Measurements from ENCODE around the gene SREK1IP1.
"Not testable (repeated sequence)": the region's sequence is repeated elsewhere in the genome, so short reads cannot be mapped to it uniquely, and the experiment has no call there.

SREK1IP1 gene

DNA sequence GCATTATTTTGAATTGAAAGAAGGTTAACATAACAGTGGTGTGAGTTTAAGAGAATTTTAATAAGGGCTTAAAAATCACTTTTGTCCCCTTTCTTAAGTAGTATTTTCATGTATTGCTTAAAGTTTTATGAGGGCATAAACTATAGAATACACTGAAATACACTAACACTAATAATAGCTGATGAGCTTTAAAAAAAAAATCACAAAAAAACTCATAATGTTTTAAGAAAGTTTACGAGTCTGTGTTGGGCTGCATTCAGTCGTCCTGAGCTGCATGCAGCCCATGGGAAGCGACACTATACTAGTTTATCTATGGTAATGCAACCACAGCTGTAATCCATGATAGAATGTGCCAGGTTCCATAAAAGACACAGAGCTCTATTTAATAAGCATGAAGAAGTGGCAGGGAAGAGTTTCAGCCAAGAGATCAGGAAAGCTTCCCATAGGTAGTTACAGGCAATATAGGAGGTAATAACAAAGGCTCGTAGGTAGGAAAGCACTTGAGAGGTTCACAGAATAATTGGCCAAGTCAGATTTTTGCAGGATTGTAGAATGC is 4.5 kb downstream of the SREK1IP1 start:
- no peak for DNase-seq (ENCODE audit: low read depth)

DNA sequence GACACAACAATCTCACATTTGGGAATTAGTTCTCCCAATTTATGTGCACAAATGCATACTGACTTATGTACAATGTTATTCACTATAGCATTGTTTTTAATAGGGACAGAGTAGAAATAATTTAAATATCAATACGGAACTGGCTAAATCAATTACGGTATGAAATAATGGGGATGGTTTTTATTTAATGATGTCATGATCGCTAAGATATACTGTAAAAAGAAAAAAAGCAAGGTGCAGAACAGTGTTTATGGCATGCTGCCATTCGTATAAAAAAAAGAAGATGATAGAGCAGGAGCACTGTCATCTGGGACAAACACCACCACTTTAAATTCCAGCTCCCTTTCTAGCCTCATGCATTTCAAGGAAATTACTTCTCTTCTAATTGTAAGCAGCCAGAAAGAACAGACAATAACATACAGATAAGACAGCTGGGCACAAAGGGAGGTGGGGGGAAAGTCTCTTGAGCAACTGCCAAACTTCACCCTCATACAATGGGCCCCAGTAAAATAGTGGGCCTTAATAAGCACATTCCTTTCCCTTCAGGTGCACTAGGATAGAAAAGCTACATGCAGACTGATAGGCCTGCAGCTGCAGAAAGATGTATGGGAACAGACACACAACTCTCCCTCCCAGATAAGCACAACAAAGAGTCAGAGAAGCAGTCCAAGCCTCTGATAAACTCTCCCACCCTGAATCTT is 8.4 kb downstream of the SREK1IP1 start:
- no peak for DNase-seq (ENCODE audit: low read depth)

- no peak for DNase-seq (ENCODE audit: low read depth)
Observed at GRCh38 chr5:64758901-64759300, 9.6 kb downstream of the SREK1IP1 start.

- no peak for DNase-seq (ENCODE audit: low read depth)
Observed at GRCh38 chr5:64754066-64754465, 14.4 kb downstream of the SREK1IP1 start.

DNA sequence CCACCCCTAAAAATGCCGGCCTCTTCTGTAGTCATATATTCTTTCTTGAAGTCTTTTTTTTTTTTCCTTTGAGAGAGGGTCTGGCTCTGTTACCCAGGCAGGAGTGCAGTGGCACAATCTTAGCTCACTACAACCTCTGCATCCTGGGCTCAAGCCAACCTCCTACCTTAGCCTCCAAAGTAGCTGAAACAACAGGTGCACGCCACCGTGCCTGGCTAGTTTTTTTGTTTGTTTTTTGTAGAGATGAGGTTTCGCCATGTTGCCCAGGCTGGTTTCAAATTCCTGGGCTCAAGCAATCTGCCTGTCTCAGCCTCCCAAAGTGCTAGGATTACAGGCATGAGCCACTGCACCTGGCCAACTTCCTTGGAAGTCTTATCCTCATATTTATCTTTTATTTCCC is 19.1 kb downstream of the SREK1IP1 start:
- DNase-seq (ENCODE audit: low read depth), result no peak

- DNase-seq (ENCODE audit: low read depth), result no peak
Observed at GRCh38 chr5:64746446-64746845, 22.0 kb downstream of the SREK1IP1 start.

GRCh38 chr5:64744914-64745313 is 23.6 kb downstream of the SREK1IP1 start:
- DNase-seq (ENCODE audit: low read depth), result no peak

DNA sequence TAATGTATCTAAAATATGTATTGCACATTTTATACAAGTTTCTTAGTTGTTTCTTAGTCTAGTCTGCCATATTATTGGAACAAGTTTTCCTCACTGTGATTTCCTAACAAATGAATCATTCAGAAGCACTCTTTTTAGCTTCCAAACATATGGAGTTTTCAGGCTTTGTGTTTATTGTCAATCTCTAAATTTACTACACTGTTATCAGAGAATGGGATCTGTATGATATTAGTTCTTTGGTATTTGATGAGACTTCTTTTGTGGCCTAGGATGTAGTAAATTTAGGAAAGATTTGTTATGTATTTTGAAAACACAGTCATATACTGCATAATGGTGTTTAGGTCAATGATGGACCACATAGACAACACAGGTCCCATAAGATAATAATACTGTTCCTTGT is 25.7 kb downstream of the SREK1IP1 start:
- no peak for DNase-seq (ENCODE audit: low read depth)

GRCh38 chr5:64742411-64742810 is 26.1 kb downstream of the SREK1IP1 start:
- no peak for DNase-seq (ENCODE audit: low read depth)

- DNase-seq (ENCODE audit: low read depth), result no peak
Observed at GRCh38 chr5:64727150-64727549, 41.3 kb downstream of the SREK1IP1 start.

- no peak for DNase-seq (ENCODE audit: low read depth)
Observed at GRCh38 chr5:64722588-64722987, 45.9 kb downstream of the SREK1IP1 start.

- not testable (repeated sequence) for DNase-seq (ENCODE audit: low read depth)
Observed at GRCh38 chr5:64714495-64714894, 54.0 kb downstream of the SREK1IP1 start.

DNA sequence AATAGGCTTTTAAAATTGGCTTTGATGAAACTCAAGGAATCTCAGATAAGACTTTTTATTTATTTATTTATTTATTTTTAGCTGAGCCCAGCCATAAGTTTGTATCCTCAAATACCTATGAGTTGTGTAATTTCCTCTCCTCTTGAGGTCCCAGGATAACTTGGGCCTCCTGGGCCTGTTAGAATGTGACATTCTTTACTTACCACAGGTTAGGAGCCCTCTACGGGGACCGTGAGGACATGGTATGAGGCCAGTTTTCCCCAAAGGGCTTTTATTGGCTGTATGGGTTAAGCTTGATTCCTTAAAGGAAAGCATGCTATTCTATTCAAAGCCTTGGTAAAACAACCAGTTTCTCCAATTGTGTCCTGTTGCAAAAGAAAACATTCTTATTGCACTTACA is 61.3 kb downstream of the SREK1IP1 start:
- DNase-seq (ENCODE audit: low read depth), result no peak

- not testable (repeated sequence) for DNase-seq (ENCODE audit: low read depth)
Observed at GRCh38 chr5:64706074-64706473, 62.4 kb downstream of the SREK1IP1 start.

DNA sequence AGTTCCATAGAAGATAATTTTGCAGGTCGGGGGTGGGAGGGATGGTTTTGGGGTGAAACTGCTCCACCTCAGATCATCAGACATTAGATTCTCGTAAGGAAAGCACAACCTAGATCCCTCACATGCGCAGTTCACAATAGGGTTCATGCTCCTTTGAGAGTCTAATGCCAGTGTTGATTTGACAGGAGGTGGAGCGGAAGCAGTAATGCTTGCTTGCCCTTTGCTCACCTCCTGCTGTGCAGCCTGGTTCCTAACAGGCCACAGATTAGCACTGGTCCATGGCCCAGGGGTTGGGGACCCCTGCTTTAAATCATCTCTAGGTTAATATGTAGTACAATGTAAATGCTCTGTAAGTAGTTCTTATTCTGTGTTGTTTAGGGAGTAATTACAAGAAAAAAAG is 67.7 kb downstream of the SREK1IP1 start:
- no peak for DNase-seq (ENCODE audit: low read depth)

DNA sequence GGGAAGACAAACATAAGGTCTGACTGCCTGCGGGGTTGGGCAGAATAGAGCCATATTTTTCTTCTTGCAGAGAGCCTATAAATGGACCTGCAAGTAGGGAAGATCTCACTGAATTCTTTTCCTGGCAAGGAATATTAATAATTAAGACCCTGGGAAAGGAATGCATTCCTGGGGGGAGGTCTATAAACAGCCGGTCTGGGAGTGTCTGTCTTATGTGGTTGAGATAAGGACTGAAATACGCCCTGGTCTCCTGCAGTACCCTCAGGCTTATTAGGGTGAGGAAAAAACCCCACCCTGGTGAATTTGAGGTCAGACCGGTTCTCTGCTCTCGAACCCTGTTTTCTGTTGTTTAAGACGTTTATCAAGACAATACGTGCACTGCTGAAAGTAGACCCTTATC is 72.1 kb downstream of the SREK1IP1 start:
- DNase-seq (ENCODE audit: low read depth), result not testable (repeated sequence)

- DNase-seq (ENCODE audit: low read depth), result no peak
Observed at GRCh38 chr5:64693636-64694035, 74.9 kb downstream of the SREK1IP1 start.

DNA sequence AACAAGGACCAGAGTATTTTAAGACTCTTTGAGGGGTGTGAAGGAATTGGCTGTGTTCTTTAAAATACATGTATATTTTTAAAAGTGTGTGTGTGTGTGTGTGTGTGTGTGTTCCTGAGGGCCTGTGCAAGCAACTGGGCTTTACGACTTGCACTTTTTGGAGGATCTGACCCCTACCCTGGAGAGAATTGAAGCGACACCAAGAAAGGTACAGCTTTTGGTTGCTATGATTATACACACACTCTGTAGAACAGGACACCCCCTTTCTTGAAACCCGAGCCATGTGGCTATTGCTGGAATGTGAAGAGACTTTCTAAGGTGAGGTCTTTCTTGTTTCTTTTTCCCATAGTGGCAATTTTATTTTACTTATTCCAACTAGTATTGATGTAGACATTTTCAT is 77.2 kb downstream of the SREK1IP1 start:
- DNase-seq (ENCODE audit: low read depth), result no peak

- DNase-seq (ENCODE audit: low read depth), result no peak
Observed at GRCh38 chr5:64690417-64691151, 77.9 kb downstream of the SREK1IP1 start, which contains the start of gene SHISAL2B. Gene SHISAL2B, plus strand, starts transcription at chr5:64690503. Its CDS starts 121 bp downstream, at chr5:64690624.

DNA sequence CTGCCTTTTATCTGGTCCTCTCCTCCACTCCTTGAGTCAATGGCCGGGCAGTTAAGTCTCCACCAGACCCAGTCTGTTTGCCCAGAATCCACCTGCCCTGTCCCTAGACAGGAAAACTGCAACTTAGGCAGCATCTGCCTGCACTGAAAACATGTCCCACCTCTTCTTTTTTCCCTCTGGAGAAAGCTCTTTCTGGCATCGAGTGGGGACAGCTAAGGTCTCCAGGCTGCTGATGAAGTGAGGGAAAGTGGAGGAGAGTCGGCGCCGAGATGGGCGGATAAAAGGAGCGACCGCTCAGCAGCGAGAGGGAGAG is 78.4 kb downstream of the SREK1IP1 start:
- no peak for DNase-seq (ENCODE audit: low read depth)

DNA sequence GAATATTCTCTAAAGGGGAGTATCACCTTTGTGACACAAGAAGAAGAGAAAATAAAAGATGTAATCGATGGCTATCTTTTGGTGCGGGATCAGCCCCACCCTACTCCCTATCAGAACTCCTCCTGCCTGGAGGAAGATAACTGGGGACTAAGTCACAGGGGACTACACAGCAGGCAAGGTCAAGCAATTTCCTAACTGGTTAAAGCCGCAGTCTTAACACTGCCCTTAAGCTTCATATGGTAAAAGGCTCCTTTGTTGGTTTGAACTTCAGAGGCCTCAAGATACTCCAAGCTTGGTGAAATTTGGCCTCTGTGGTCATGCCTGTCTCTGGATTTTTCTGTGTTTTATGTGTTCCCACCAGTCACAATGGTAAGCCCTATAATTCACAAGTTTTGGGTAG is 79.5 kb downstream of the SREK1IP1 start:
- DNase-seq (ENCODE audit: low read depth), result no peak

GRCh38 chr5:64688391-64688790 is 80.1 kb downstream of the SREK1IP1 start:
- DNase-seq (ENCODE audit: low read depth), result no peak

DNA sequence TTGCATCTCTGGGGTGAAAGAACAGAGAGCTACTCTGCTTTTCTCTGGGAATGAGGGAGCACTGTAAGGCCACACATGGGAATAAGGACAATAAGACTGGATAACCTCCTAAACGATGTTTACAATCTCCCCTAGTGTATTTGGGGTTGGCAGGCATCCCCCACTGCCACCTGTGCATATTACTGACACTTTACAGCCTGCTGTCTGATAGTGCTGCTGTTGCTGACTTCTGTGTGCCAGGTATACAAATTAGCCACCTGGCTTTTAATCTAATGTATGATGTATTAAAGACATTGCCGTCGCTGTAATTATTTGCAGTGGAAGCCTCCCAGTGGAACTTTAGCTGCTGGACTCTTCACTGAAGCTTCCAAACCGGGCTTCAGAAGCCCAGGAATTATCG is 82.6 kb downstream of the SREK1IP1 start:
- DNase-seq (ENCODE audit: low read depth), result no peak

DNA sequence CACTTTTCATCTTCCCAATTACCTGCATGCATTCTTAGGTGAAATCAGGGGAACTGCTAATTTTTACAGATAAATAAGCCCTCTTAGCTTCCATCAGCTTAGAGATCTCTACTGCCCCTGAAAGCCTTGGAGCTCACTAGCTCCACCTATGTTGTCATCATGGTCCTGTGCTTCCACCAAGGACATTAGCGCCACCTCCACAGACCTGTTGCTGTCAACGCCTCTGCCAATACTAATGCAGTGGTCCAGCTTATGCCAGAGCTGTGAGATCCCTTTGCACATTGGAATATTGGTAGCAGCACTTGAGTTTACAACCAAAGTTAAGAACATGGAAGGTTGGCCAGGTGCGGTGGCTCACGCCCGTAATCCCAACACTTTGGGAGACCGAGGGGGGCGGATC is 85.9 kb downstream of the SREK1IP1 start:
- no peak for DNase-seq (ENCODE audit: low read depth)
